NOMO-1 (cell line): ENCODE measurements around the gene CMBL.

Source experiments
- DNase-seq, 2 experiments: peaks; one replicate each; lab custom pipeline; 2025; ENCODE audit not compliant: unreplicated experiment in 2 of 2; lab: John Stamatoyannopoulos, UW

The CMBL gene

GRCh38 chr5:10334831-10335230, 27.1 kb upstream of the CMBL start:
- DNase-seq = peak in 1 of 2 experiments; percentile 72

GRCh38 chr5:10333154-10334006, 25.7 kb upstream of the CMBL start:
- DNase-seq = peak; percentile 30 to 36

- DNase-seq = no peak
These were observed 24.6 kb upstream of the CMBL start for GRCh38 chr5:10332301-10332700.

GRCh38 chr5:10331341-10331796, 23.7 kb upstream of the CMBL start:
- no peak for DNase-seq

- DNase-seq = no peak
These were observed 23.0 kb upstream of the CMBL start for GRCh38 chr5:10330511-10331230.

- DNase-seq = no peak
These were observed 22.2 kb upstream of the CMBL start for GRCh38 chr5:10329820-10330481.

- DNase-seq = no peak
These were observed 21.7 kb upstream of the CMBL start for GRCh38 chr5:10329446-10329819.

- DNase-seq = no peak
These were observed 20.6 kb upstream of the CMBL start for GRCh38 chr5:10328323-10328722.

GRCh38 chr5:10324518-10325370, 17.0 kb upstream of the CMBL start:
- DNase-seq = peak; percentile 88 to 95

- peak; percentile 55 to 76 for DNase-seq
These were observed 16.1 kb upstream of the CMBL start for GRCh38 chr5:10323588-10324488.

GRCh38 chr5:10321882-10322281, 14.2 kb upstream of the CMBL start:
- no peak for DNase-seq

- DNase-seq = no peak
These were observed 13.1 kb upstream of the CMBL start for GRCh38 chr5:10320793-10321192.

- no peak for DNase-seq
These were observed 11.6 kb upstream of the CMBL start for GRCh38 chr5:10319202-10319851.

GRCh38 chr5:10317825-10318682, 10.4 kb upstream of the CMBL start:
- no peak for DNase-seq

GRCh38 chr5:10315824-10316509, 8.3 kb upstream of the CMBL start:
- no peak for DNase-seq

- DNase-seq = no peak
These were observed 7.5 kb upstream of the CMBL start for GRCh38 chr5:10315201-10315600.

GRCh38 chr5:10311595-10312425, 4.1 kb upstream of the CMBL start:
- no peak for DNase-seq
